ENCODE data around the gene GSE1.

The GSE1 gene

GRCh38 chr16:85586380-85587104, 26.6 kb upstream of the GSE1 start:
- no peak for TF ChIP-seq EZH2phosphoT487 (IDR thresholded peaks at IDR 0.05; ENCODE audit: borderline replicate concordance, low read length)
- no peaks in the 10 kb centered on the region for H3K4me1 ChIP-seq (ENCODE audit: control insufficient read depth, low read length)
- H3K9me3 ChIP-seq (ENCODE audit: control insufficient read depth, insufficient read depth, low read length), result no peaks in the 10 kb centered on the region
- no peak overlapping the region for H3K27ac ChIP-seq (ENCODE audit: low read depth, low read length)
- no peaks in the 10 kb centered on the region for H4K20me1 ChIP-seq (ENCODE audit: control insufficient read depth, insufficient read depth, low read depth, low read length)
- no peaks in the 10 kb centered on the region for H3F3A ChIP-seq (ENCODE audit: control insufficient read depth, insufficient read depth)
- H3K4me3 ChIP-seq (ENCODE audit: low read length), result no peak overlapping the region
- H3K27me3 ChIP-seq (ENCODE audit: control insufficient read depth, low read length), result no peaks in the 10 kb centered on the region
- H3K9me2 ChIP-seq (replicated peaks; ENCODE audit: control insufficient read depth, low read length), result no peaks in the 10 kb centered on the region
- no peaks in the 10 kb centered on the region for H3K79me2 ChIP-seq (ENCODE audit: control insufficient read depth, low read length)
- no peak overlapping the region for H3K4me2 ChIP-seq (ENCODE audit: low read length)
- H3K36me3 ChIP-seq (ENCODE audit: control insufficient read depth, low read length), result no peaks in the 10 kb centered on the region

GRCh38 chr16:85587762-85588556, 25.2 kb upstream of the GSE1 start:
- Histone ChIP-seq H3K27me3 (ENCODE audit: control insufficient read depth, low read length) (no peaks in the 10 kb centered on the region), H3K4me3 (ENCODE audit: low read length) (no peak overlapping the region), H3K27ac (ENCODE audit: low read depth, low read length) (no peak overlapping the region), H3F3A (ENCODE audit: control insufficient read depth, insufficient read depth) (no peaks in the 10 kb centered on the region), H3K4me1 (ENCODE audit: control insufficient read depth, low read length) (no peaks in the 10 kb centered on the region), H3K9me3 (ENCODE audit: control insufficient read depth, insufficient read depth, low read length) (no peaks in the 10 kb centered on the region), H3K4me2 (ENCODE audit: low read length) (no peak overlapping the region), H4K20me1 (ENCODE audit: control insufficient read depth, insufficient read depth, low read depth, low read length) (peaks cover 6% of the 10 kb centered on the region; the same call in 1 of the 2 replicates), H3K9me2 (replicated peaks; ENCODE audit: control insufficient read depth, low read length) (no peaks in the 10 kb centered on the region), H3K36me3 (ENCODE audit: control insufficient read depth, low read length) (no peaks in the 10 kb centered on the region), H3K79me2 (ENCODE audit: control insufficient read depth, low read length) (no peaks in the 10 kb centered on the region)
- no peak for TF ChIP-seq EZH2phosphoT487 (IDR thresholded peaks at IDR 0.05; ENCODE audit: borderline replicate concordance, low read length)
- TF ChIP-seq CTCF (IDR thresholded peaks at IDR 0.05; ENCODE audit: low read depth, low read length, poor library complexity, severe bottlenecking), result no peak

- Histone ChIP-seq H3K79me2 (ENCODE audit: control insufficient read depth, low read length) (no peaks in the 10 kb centered on the region), H3K4me3 (ENCODE audit: low read length) (no peak overlapping the region), H3K27me3 (ENCODE audit: control insufficient read depth, low read length) (no peaks in the 10 kb centered on the region), H3K36me3 (ENCODE audit: control insufficient read depth, low read length) (no peaks in the 10 kb centered on the region), H3K27ac (ENCODE audit: low read depth, low read length) (no peak overlapping the region), H3K9me2 (replicated peaks; ENCODE audit: control insufficient read depth, low read length) (no peaks in the 10 kb centered on the region), H3K4me1 (ENCODE audit: control insufficient read depth, low read length) (no peaks in the 10 kb centered on the region), H4K20me1 (ENCODE audit: control insufficient read depth, insufficient read depth, low read depth, low read length) (peaks cover 6% of the 10 kb centered on the region; the same call in 1 of the 2 replicates), H3K4me2 (ENCODE audit: low read length) (no peak overlapping the region), H3K9me3 (ENCODE audit: control insufficient read depth, insufficient read depth, low read length) (no peaks in the 10 kb centered on the region), H3F3A (ENCODE audit: control insufficient read depth, insufficient read depth) (no peaks in the 10 kb centered on the region)
- TF ChIP-seq EZH2phosphoT487 (IDR thresholded peaks at IDR 0.05; ENCODE audit: borderline replicate concordance, low read length) (no peak), CTCF (IDR thresholded peaks at IDR 0.05; ENCODE audit: low read depth, low read length, poor library complexity, severe bottlenecking) (no peak)
These were observed 24.3 kb upstream of the GSE1 start for GRCh38 chr16:85588562-85589503.

All from DOHH2 (cell line).